ENCODE measurements around the gene FBXL22.

GRCh38 chr15:63626955-63627354 lies 29.8 kb downstream of the FBXL22 start:
- no peak for TF ChIP-seq ZBTB21 (CRISPR knock-in tag; IDR thresholded peaks at IDR 0.05; ENCODE audit: borderline replicate concordance)
- TF ChIP-seq, protein P1, sequence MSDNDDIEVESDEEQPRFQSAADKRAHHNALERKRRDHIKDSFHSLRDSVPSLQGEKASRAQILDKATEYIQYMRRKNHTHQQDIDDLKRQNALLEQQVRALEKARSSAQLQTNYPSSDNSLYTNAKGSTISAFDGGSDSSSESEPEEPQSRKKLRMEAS (CRISPR knock-in tag; IDR thresholded peaks at IDR 0.05): no peak
- TF ChIP-seq, protein P2, sequence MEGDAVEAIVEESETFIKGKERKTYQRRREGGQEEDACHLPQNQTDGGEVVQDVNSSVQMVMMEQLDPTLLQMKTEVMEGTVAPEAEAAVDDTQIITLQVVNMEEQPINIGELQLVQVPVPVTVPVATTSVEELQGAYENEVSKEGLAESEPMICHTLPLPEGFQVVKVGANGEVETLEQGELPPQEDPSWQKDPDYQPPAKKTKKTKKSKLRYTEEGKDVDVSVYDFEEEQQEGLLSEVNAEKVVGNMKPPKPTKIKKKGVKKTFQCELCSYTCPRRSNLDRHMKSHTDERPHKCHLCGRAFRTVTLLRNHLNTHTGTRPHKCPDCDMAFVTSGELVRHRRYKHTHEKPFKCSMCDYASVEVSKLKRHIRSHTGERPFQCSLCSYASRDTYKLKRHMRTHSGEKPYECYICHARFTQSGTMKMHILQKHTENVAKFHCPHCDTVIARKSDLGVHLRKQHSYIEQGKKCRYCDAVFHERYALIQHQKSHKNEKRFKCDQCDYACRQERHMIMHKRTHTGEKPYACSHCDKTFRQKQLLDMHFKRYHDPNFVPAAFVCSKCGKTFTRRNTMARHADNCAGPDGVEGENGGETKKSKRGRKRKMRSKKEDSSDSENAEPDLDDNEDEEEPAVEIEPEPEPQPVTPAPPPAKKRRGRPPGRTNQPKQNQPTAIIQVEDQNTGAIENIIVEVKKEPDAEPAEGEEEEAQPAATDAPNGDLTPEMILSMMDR (IDR thresholded peaks at IDR 0.05): no peak
- TF ChIP-seq, protein P3, sequence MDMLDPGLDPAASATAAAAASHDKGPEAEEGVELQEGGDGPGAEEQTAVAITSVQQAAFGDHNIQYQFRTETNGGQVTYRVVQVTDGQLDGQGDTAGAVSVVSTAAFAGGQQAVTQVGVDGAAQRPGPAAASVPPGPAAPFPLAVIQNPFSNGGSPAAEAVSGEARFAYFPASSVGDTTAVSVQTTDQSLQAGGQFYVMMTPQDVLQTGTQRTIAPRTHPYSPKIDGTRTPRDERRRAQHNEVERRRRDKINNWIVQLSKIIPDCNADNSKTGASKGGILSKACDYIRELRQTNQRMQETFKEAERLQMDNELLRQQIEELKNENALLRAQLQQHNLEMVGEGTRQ (CRISPR knock-in tag; IDR thresholded peaks at IDR 0.05): no peak
- no peak for TF ChIP-seq SMAD3 (CRISPR knock-in tag; IDR thresholded peaks at IDR 0.05; ENCODE audit: borderline replicate concordance)
- TF ChIP-seq NR2C2 (CRISPR knock-in tag; IDR thresholded peaks at IDR 0.05): no peak
- no peak for TF ChIP-seq NR3C1 (CRISPR knock-in tag; conservative IDR thresholded peaks at IDR 0.05; ENCODE audit: low read depth)
- no peak for TF ChIP-seq ATF1 (CRISPR knock-in tag; IDR thresholded peaks at IDR 0.05)

Measured in WTC11 (cell line).